ENCODE measurements around the gene SLC35B2.

SLC35B2 gene

DNA sequence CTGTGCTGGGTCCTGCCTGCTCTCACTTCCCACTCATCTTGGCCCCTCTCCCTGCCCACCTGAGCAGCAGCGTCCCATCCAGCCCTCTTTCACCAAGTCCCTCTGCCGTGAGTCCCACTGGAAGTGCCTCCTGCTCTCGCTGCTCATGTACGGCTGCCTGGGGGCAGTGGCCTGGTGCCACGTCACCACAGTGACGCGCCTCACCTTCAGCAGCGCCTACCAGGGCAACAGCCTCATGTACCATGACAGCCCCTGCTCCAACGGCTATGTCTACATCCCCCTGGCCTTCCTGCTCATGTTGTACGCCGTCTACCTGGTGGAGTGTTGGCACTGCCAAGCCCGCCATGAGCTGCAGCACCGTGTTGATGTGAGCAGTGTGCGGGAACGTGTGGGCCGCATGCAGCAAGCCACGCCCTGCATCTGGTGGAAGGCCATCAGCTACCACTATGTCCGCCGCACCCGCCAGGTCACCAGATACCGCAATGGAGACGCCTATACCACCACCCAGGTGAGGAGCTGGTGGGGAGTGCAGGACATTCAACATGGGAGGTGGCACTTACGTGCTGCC, 15.8 kb upstream of the SLC35B2 start:
- CTCF ChIA-PET, result interaction anchor here (0.5 to 0.6 kb wide), 2 partner anchors 16 to 17 kb away, joined by 3 to 4 read pairs; no protein-coding TSS in a partner anchor
- TF ChIP-seq, protein P1, sequence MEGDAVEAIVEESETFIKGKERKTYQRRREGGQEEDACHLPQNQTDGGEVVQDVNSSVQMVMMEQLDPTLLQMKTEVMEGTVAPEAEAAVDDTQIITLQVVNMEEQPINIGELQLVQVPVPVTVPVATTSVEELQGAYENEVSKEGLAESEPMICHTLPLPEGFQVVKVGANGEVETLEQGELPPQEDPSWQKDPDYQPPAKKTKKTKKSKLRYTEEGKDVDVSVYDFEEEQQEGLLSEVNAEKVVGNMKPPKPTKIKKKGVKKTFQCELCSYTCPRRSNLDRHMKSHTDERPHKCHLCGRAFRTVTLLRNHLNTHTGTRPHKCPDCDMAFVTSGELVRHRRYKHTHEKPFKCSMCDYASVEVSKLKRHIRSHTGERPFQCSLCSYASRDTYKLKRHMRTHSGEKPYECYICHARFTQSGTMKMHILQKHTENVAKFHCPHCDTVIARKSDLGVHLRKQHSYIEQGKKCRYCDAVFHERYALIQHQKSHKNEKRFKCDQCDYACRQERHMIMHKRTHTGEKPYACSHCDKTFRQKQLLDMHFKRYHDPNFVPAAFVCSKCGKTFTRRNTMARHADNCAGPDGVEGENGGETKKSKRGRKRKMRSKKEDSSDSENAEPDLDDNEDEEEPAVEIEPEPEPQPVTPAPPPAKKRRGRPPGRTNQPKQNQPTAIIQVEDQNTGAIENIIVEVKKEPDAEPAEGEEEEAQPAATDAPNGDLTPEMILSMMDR (conservative IDR thresholded peaks at IDR 0.05; ENCODE audit: low read depth), result no peak
- DNase-seq (ENCODE audit: low spot score), result no peak
- H3K27ac ChIP-seq, result no peak overlapping the region
- POLR2A ChIA-PET (ENCODE audit: low non-redundant PET), result interaction anchor here (0.6 kb wide), 1 partner anchor 626 kb away, joined by 4 read pairs; no protein-coding TSS in a partner anchor

DNA sequence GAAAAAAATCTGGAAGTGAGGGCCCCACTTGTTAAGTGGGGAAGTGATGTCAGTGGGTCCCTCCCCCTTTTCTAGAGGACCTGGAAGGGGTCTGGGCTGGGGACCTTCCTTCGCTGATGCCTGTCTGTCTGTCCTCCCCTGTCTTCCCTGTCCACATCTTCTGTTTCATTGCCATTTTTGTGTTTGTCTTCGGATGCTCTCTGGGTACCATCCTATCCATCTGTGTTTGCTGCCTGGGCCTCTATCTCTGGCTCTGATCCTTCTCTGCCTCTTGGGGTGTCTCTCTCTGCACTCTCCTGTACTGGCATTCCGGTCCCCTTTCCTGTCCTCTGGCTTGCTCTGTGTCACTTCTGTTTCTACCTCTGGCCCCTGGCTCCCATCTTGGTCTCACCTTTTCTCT, 15.2 kb upstream of the SLC35B2 start:
- ChIA-PET POLR2A (ENCODE audit: low non-redundant PET) (no interaction called here), CTCF (no interaction called here)
- TF ChIP-seq, protein P1 (conservative IDR thresholded peaks at IDR 0.05; ENCODE audit: low read depth), result no peak
- H3K27ac ChIP-seq, result no peak overlapping the region
- DNase-seq (ENCODE audit: low spot score), result no peak

DNA sequence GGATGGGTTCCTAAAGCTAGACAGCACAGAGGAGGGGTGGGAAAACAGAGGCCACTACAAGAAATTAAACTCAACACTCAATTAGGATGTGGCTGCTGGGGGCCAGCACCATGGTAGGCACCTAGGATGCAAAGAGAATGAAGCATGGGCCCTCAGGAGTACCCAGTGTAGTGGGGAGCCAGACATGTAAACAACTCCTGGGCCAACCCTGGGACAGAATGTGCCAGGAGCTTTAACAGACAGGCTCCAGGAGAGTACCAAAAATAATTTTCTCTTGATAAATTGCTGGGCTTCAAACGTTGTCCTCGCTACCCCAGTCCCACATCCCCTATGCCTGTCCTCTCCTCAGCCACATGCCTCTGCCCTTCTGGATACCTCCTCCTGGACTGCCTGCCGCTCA, 14.6 kb upstream of the SLC35B2 start:
- TF ChIP-seq, protein P1 (conservative IDR thresholded peaks at IDR 0.05; ENCODE audit: low read depth), result no peak
- DNase-seq (ENCODE audit: low spot score), result no peak
- ChIA-PET POLR2A (ENCODE audit: low non-redundant PET) (no interaction called here), CTCF (no interaction called here)
- H3K27ac ChIP-seq, result no peak overlapping the region

DNA sequence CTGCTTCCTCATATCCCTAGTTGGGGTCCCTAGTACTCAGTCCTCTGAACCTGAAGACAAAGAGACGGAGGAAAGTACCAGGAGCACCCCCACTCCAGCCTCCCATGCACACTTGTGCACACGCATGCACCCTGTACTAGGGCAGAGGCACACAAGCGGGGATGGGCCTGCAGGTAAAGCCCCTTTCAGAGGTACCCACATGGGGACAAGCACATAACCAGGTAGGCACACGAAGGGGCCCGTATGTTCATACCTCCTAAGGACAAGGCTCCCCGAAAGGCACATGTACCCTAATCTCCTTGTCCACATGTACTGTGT, 14.0 kb upstream of the SLC35B2 start:
- TF ChIP-seq, protein P1 (conservative IDR thresholded peaks at IDR 0.05; ENCODE audit: low read depth), result no peak
- no peak for DNase-seq (ENCODE audit: low spot score)
- no peak overlapping the region for H3K27ac ChIP-seq
- POLR2A ChIA-PET (ENCODE audit: low non-redundant PET), result no interaction called here
- CTCF ChIA-PET, result interaction anchor here (1.2 to 2.3 kb wide), 2 partner anchors 24 to 41 kb away, joined by 5 to 7 read pairs; partner anchors contain the start of gene AARS2

DNA sequence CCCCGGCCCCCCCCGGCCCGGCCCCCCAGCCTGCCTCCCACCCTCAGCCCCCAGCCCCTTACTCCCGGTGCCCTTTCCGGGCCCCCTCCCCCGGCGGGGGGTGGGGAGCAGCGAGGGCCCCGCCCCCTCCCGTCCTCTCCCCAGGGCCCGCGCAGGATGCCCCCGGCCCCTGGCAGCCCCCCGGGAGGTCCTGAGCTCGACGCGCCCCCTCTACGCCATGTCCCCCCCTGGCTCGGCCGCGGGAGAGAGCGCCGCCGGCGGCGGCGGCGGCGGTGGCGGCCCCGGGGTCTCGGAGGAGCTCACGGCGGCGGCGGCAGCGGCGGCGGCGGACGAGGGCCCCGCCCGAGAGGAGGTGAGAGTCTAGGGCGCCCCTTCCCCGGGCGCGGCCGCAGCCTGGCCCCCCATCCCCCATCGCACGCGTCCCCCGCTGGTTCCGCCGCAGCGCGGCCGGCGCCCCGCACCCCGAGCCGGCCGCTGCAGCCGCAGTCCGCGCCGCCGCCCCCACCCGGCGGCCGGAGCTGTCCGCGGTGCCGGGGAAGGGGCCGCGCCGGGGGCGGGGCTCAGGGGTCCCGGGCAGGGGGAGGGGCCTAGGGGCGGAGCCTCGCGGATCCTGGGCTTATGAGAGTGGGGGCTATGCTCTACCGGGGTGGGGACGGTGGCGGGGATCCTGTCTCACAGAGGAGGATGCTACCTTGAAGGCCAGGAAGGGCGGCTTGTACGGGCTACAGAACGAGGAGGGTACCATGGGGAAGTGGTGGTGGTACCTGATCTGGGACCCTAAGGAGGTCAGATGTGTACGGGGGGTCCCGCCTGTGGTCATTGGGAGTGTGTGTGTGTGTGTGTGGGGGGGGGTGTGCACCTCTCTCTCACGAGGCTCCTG, 13.4 kb upstream of the SLC35B2 start:
- H3K27ac ChIP-seq, result no peak overlapping the region
- no peak for DNase-seq (ENCODE audit: low spot score)
- ChIA-PET CTCF (interaction anchor here (0.5 to 2.3 kb wide), 5 partner anchors 23 to 190 kb away, joined by 3 to 7 read pairs (median 5); partner anchors contain the start of gene AARS2), POLR2A (ENCODE audit: low non-redundant PET) (no interaction called here)
- TF ChIP-seq, protein P1 (conservative IDR thresholded peaks at IDR 0.05; ENCODE audit: low read depth), result no peak

DNA sequence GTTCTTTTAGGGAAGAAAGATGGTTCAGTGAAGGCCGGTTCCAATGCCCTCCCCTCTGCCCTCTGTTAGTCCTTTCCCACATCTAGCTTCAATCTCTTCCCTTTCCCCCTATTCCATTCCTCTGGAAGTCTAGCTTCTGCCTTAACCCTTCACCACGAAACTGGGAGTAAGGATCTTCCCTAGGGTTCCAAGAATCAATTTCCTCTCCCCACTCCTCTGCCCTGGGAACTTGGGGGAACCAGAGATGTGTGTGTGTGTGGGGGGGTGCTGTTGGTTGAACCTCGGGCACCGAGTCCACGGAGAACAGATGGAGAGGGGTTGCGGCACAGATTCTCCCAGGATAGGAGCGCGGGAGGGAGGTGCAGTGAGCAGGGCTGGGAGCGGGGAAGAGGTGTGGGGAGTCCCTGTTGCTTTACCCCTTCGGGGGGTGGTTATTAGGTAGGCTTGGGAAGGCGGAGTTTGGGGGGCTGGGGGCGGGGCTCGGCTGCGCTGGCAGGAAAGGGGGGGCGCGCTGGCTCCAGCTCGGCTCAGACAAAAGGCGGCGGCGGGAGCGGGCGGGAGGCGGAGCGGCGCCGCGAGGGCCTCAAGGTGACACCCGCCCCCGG, 12.7 kb upstream of the SLC35B2 start, which contains the start of gene TMEM151B:
Gene TMEM151B, plus strand, starts transcription at position 530 of the 605 bp plus-strand sequence. CDS start 293 bp downstream, outside the sequence.
- DNase-seq (ENCODE audit: low spot score), result no peak
- CTCF ChIA-PET, result interaction anchor here (0.7 to 2.3 kb wide), 4 partner anchors 22 to 70 kb away, joined by 3 to 7 read pairs (median 5); partner anchors contain the start of gene AARS2

More for the DNA sequence above, 12.7 kb upstream of the SLC35B2 start, which contains the start of gene TMEM151B:
- POLR2A ChIA-PET (ENCODE audit: low non-redundant PET), result no interaction called here
- TF ChIP-seq, protein P1 (conservative IDR thresholded peaks at IDR 0.05; ENCODE audit: low read depth), result no peak
- no peak within 1 kb of the TSS for H3K27ac ChIP-seq

Measured in RWPE1 (cell line).